ENCODE data around the gene HHEX.
"Not testable (repeated sequence)": the region's sequence is repeated elsewhere in the genome, so short reads cannot be mapped to it uniquely, and the experiment has no call there.

Gene HHEX

GRCh38 chr10:92740762-92741161 is 51.0 kb downstream of the HHEX start:
- DNase-seq, result no peak

GRCh38 chr10:92741741-92742140 is 52.0 kb downstream of the HHEX start:
- not testable (repeated sequence) for DNase-seq

- DNase-seq, result no peak
These were observed 52.8 kb downstream of the HHEX start for GRCh38 chr10:92742331-92743228.

Data from stimulated activated naive CD4-positive, alpha-beta T cell (primary cell).